HEK293 (cell line): ENCODE results near the gene VAV2.

Source experiments
- ATF2 ChIP-seq: fragments of 450-650 bp; formaldehyde crosslinking; IDR thresholded peaks from 2 replicates; pipeline ENCODE4 v1.5.1; 2016; ENCODE audit warnings: missing biosample characterization, missing genetic modification characterization, low read depth
- SETDB1 ChIP-seq: IDR thresholded peaks from one replicate; pipeline ENCODE4 v1.6.1; 2017; ENCODE audit warnings: mild to moderate bottlenecking, low read length, moderate library complexity, mixed read lengths; ENCODE audit not compliant: insufficient read length
- TF ChIP-seq, protein P1 (sequence below): fragments of 450-650 bp; formaldehyde crosslinking; conservative IDR thresholded peaks from 2 replicates; pipeline ENCODE4 v1.5.1; 2016; ENCODE audit warnings: low read depth, missing biosample characterization, missing genetic modification characterization

DNA sequence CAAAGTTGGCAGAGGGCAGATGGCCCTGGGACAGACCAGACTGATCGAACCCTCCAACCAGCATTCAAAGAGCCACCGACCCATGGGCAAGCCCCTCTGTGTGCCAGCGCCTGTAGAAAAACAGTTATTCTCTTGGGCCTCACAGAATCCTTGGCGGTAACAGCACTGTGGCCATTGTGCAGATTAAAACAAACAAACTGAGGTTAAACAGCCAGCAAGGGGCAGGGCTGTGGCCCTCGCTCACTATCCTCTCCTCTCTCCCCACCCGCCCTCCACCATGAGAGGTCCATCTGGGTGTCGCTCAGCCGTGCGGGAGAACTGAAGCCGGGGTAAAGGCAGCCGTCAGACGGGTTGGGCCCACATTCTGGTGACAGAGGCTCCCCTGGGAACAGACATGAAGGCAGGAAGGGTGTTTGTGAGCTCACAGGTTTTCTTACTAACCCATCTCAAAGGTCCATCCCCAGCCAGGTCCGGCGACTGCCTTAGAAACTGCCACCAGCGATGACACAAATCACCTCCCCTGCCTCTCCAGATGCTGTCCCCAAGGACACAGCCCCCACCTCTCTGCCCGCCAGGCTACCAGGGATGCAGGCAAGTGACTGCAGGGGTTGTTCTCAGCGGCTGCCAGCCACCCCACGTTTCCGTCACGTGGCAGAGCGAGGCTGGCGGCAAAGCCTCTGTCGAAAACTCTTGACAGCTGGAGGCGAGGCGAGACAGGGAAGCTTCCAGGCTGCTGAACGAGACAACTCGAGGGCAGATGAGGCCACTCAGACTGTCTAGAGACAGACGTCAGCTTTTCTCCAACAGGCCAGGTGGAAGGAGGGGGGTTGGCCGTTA is 178.2 kb downstream of the VAV2 start:
- no peak for TF ChIP-seq ATF2 (tag by site-specific recombination)
- TF ChIP-seq SETDB1 = no peak
- TF ChIP-seq, protein P1, sequence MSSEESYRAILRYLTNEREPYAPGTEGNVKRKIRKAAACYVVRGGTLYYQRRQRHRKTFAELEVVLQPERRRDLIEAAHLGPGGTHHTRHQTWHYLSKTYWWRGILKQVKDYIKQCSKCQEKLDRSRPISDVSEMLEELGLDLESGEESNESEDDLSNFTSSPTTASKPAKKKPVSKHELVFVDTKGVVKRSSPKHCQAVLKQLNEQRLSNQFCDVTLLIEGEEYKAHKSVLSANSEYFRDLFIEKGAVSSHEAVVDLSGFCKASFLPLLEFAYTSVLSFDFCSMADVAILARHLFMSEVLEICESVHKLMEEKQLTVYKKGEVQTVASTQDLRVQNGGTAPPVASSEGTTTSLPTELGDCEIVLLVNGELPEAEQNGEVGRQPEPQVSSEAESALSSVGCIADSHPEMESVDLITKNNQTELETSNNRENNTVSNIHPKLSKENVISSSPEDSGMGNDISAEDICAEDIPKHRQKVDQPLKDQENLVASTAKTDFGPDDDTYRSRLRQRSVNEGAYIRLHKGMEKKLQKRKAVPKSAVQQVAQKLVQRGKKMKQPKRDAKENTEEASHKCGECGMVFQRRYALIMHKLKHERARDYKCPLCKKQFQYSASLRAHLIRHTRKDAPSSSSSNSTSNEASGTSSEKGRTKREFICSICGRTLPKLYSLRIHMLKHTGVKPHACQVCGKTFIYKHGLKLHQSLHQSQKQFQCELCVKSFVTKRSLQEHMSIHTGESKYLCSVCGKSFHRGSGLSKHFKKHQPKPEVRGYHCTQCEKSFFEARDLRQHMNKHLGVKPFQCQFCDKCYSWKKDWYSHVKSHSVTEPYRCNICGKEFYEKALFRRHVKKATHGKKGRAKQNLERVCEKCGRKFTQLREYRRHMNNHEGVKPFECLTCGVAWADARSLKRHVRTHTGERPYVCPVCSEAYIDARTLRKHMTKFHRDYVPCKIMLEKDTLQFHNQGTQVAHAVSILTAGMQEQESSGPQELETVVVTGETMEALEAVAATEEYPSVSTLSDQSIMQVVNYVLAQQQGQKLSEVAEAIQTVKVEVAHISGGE (tag by site-specific recombination) = no peak
